Fibroblast of peridontal ligament (primary cell): ENCODE results near the gene PFKM.
"Not testable (repeated sequence)": the region's sequence is repeated elsewhere in the genome, so short reads cannot be mapped to it uniquely, and the experiment has no call there.

Experiments used
- DNase-seq: peaks from one replicate; pipeline ENCODE4 v3.0.0-alpha.2; 2010; ENCODE audit errors: extremely low read depth

The PFKM gene

GRCh38 chr12:48111312-48111693 lies 7.9 kb upstream of the PFKM start:
- DNase-seq = not testable (repeated sequence)

- DNase-seq = no peak
Observed at GRCh38 chr12:48115957-48116356, 3.2 kb upstream of the PFKM start.

DNA sequence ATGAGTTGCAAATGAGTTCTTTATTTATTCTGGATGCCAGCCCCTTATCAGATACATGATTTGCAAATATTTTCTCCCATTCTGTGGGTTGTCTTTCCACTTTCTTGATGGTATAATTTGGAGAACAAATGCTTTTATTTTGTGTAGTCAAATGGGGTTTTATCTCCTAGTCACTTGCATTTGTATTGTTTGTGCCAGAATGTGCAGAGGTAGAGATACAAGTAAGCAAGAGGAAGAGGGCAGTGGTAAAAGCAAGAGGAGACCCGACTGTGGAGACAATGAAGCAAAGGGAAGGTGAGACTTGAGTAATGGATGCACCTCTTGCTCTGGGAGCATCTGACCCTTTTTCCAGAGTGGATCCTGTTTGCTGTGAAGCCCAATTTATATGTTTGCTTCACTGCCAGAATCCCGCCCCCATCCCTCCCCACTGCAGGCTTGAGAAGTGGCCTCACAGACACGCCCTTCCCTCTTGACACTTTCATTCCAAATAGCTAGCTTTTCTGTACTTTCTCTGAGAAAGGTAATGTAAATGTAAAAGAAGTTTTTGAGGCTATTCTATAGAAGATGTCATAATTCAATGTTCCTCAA lies 786 bp upstream of the PFKM start:
- DNase-seq = no peak

GRCh38 chr12:48119834-48120195 lies 651 bp downstream of the PFKM start:
- peak; percentile 9 for DNase-seq

- no peak for DNase-seq
Observed at GRCh38 chr12:48121522-48121921, 2.4 kb downstream of the PFKM start.

GRCh38 chr12:48122065-48122834 lies 3.1 kb downstream of the PFKM start:
- no peak for DNase-seq

GRCh38 chr12:48123169-48123568 lies 4.0 kb downstream of the PFKM start:
- no peak for DNase-seq

DNA sequence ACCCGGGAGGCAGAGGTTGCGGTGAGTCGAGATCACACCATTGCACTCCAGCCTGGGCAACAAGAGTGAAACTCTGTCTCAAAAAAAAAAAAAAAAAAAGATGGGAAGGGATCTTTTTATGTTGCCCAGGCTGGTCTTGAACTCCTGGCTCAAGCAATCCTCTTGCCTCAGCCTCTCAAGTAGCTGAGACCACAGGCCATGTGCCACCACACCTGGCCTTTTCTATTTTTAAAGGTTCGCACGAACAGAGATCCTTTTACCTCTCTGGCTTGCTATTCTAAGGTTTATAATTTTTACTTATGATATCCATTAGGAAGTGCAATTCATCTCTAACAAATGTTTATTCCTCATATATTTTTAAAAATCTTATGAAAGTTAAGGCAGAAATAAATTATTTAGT lies 6.4 kb downstream of the PFKM start:
- not testable (repeated sequence) for DNase-seq

- no peak for DNase-seq
Observed at GRCh38 chr12:48125985-48126384, 6.8 kb downstream of the PFKM start.

- DNase-seq = no peak
Observed at GRCh38 chr12:48126953-48127630, 7.9 kb downstream of the PFKM start.

DNA sequence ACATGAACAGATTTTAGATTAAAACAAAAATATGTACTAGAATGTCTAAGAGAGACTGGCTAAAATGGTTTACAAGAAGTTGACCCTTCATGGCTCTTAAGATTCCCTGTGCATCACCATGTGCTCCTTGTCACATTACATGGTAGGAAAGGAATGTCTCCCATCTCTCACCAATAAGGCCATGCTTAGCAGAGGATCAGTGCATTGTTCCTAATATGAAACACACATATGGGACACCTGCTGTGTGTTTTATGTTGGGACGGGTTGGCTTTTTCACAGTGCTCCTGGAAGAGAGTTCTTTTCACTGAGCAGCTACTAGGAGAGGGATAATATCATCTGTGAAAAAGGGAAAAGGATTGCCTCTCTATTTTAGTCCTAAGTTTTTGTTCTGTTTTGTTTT lies 9.6 kb downstream of the PFKM start:
- no peak for DNase-seq

DNA sequence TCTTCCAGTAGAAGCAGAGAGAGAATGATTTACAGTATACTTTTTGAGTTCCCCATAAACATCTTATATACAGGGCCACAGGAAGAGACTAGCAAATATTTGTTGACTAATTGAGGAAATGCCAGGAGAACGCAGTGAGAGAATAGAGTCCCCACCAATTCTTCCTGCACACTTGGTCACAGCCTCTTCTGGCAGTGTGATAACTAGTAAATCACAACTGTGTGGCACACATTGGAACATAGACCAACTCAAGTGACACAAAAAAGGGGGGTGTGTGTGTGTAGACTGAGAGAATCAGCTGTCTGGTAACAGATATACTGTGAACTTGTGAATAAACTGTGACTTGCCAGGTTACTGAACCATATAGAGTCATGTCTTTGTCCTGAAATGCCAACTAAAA lies 10.2 kb downstream of the PFKM start:
- no peak for DNase-seq

GRCh38 chr12:48131517-48131916 lies 12.4 kb downstream of the PFKM start:
- DNase-seq = no peak

GRCh38 chr12:48132826-48133225 lies 13.7 kb downstream of the PFKM start:
- no peak for DNase-seq

- DNase-seq = no peak
Observed at GRCh38 chr12:48135027-48135426, 15.9 kb downstream of the PFKM start.

GRCh38 chr12:48142818-48143674 lies 23.9 kb downstream of the PFKM start:
- no peak for DNase-seq

DNA sequence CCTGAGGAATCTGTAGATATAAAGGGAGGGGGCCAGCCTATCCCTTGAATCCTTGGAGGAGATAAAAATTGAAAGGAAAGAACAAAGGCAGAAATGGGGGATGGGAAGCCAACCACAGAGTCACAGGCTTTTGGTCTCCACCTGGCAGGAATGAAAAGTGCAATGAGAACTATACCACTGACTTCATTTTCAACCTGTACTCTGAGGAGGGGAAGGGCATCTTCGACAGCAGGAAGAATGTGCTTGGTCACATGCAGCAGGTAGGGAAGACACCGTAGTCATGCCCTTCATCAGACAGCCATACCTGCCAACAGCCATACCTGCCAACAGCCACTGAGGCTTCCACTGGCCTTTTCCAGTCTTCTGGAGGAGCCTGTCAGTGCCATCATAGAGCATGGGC lies 24.7 kb downstream of the PFKM start:
- no peak for DNase-seq

DNA sequence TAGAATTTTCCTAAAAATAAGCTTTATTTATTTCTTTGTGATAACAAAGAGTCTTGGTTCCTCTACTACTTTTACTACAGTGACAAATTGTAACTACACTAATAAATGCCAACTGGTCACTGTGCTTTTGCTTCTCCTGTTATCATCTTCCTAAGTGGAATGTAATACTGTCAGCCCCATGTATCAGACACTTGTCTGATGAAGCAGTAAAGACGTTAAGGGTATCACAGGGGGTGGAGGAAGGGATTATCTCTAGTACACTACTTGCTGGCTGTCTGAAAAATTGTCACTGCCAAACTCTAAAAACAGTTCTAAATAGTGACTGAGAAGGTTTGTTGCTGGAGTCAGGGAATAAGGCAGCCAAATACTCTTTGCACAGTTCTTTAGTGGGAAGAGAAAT lies 26.8 kb downstream of the PFKM start:
- no peak for DNase-seq

GRCh38 chr12:48151103-48151771 lies 32.1 kb downstream of the PFKM start:
- no peak for DNase-seq

GRCh38 chr12:48155786-48156185 lies 36.6 kb downstream of the PFKM start:
- not testable (repeated sequence) for DNase-seq

GRCh38 chr12:48156652-48157017 lies 37.5 kb downstream of the PFKM start:
- DNase-seq = no peak
